EH (cell line): ENCODE results near the gene MPST.

Experiments
- DNase-seq: peaks from one replicate; pipeline ENCODE4 v3.0.0-alpha.2; 2015; ENCODE audit warnings: low read depth

MPST gene

DNA sequence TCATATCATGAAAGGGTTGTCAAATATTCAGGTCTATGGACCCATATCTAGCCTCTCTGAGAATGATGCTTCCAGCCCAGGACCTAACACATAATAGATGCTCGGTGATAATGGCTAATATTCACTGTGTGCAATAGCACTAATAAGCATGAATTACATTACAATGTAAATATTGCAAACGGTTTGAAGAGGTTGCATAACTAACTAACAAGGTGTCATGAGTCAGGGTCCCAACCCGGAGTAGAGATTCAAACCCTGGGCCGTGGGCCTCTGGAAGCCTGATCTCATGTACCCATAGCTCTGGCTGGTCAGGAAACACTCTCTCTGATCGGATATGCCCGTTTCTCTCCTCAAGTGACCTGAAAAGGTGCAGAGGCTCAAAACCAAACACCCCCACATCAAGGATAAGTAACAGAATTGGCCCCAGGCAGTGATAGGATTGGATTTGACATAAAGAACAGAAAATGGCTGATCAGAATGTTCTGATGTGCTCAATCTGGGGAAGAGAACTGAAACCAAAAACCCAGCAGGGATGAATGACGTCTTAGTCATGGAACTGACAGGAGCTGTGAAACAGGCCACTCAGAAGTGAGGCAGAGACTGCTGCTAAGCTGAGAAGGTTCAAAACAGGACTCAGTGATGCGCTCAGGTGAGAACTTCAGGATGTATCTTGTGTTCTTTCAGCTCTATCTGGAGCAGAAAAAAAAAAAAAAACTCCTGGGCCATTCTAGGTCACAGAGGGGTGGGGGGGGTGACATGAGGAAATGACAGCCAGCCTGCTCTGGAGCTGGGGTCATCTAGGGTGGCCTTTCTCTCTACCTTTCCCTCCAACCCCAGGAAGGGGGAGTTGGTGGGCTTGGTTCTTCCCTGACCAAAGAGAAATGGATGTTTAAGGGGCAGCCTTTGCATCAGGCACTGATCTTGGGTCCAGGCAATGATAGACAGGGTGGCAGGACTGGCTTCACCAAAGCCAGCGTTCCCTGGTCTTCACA is 25.4 kb downstream of the MPST start:
- peak; percentile 19 for DNase-seq

DNA sequence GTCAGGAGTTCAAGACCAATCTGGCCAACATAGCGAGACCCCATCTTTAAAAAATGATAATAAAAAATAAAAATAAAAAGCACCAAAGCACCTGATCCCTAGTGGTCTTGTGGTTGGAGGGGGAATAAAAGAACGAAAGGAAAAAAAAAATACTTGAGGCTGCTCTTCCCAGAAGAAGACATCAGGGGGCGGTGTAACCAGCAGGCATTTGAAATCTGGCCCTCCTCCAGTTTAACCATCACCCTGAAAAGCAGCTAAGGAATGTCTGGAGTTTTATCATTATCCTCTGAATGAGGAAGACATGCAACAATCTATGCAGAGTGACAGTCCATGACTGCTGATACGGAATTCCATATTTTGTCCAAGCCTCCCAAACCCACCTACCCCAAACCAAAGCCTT is 26.4 kb downstream of the MPST start:
- DNase-seq: peak; percentile 81

DNA sequence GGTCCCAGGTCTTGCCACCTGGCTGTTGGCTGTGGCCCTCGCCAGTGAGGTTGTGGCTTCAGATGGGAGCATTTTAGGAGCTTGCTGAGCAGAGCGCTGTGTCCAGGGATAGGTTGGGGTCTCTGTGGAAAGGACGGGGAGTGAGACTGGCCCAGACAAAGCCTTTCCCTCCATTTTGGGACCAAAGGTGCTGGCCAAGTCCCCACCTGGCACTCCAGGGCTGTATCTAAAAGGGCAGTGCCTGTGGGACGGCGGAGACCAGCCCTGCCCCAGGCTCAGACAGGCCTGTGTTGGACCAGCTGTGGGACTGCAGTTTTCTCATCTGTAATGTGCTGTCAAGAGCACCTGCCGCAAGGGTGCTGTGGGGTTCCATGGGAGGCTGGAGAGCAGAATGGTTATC is 27.0 kb downstream of the MPST start:
- no peak for DNase-seq

DNA sequence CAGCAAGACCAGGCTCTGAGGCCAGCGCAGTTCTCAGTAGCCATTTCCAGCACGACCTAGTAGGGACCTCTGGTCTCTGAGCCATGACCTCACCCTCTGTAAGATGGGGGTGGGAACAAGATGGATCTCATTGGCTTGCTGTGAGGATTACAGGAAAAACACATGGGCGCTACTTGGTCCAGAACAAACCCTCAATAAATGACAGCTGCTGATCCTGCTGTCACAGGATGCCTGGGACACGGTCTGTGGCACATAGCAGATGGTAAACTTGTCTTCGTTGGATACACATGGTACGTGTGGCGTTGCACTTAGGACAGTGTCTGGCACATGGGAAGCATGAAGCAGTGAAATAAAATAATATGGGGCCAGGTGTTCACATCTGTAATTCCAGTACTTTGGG is 27.5 kb downstream of the MPST start:
- no peak for DNase-seq

GRCh38 chr22:37048133-37048532 is 28.6 kb downstream of the MPST start:
- peak; percentile 52 for DNase-seq

GRCh38 chr22:37049224-37049623 is 29.7 kb downstream of the MPST start:
- DNase-seq: no peak

- no peak for DNase-seq
Observed at GRCh38 chr22:37050913-37051312, 31.4 kb downstream of the MPST start.

DNA sequence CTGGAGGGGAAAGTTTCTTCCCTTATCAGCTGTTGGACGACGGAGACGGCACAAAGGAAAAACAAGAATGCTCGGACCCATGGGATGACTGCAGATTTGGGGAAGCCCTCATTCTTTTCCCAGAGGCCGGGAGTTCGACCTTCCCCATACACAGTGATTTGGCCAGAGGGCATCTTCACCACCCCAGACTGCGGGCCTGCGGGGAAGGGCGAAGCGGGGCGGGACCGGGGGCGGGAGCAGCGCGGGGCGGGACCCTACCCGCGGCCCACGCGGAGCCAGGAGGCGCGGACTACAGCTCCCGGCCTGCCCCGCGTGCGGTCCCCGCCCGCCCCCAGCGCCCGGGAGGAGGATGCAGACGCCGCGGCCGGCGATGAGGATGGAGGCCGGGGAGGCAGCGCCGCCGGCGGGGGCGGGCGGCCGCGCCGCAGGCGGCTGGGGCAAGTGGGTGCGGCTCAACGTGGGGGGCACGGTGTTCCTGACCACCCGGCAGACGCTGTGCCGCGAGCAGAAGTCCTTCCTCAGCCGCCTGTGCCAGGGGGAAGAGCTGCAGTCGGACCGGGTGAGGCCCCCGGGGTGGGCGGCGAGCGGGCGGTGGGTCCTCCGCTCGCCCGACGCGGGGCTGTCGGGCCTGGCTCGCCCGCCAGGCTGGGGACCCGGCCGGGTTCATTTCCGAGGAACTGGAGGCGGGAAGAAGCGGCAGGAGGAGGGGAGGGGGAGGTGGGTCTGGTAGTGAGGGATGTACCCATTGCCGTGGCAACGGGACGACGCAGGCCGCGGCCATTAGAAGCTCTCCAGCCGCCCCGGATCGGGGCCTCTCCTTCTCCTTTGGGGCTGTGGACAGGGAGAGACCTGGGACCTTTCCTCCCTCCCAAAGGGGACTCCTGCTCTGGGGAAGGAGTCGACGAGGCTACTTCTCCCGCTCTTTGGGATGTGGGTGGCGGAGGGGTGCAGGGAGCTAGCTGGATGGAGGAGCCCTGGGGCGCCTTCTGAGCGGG is 32.1 kb downstream of the MPST start, which contains the start of gene KCTD17:
TSS of gene KCTD17 (plus strand) at position 352 of the 995 bp plus-strand sequence. CDS start at position 371, 19 bp downstream.
- DNase-seq: peak; percentile 78

DNA sequence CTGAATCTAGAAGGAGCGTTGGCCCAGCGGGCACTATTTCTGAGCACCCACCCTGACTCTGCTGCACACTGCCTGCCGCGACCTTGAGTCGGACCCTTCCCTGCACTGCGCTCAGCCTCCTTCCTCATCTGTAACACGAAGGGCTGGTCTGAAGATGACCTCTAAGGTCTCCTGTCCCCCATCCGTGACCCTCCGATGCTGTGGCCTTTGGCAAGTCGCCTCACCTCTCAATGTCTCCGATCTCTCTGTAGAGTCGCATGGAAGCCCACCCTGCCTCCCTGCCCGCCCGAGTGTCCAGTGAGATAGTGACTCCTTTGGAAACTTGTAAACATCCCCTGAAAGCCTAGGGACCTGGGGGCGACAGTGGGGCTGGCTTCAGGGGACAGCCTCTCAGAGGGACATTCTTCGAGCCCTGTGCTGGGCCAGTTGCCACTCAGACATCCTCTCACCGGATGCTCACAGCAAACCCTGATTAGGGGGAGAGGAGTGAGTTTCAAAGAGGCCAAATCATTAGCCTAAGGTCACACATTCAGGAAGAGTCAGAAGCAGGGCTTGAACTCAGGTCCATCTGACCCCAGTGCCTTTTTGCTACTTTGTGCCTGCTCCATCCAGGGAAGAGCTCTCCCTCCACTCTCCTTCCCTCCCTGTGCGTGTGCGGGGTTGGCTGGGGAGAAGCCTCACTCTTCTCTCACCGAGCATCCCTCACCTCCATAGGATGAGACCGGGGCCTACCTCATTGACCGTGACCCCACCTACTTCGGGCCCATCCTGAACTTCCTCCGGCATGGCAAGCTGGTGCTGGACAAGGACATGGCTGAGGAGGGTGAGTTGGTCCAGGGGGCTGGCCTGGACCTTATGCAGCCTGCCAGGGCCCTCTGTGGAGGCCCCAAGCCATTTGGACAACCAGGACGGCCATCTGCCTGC is 33.1 kb downstream of the MPST start:
- no peak for DNase-seq

GRCh38 chr22:37053310-37054055 is 33.9 kb downstream of the MPST start:
- DNase-seq: no peak

- DNase-seq: no peak
Observed at GRCh38 chr22:37054056-37054395, 34.5 kb downstream of the MPST start.

- no peak for DNase-seq
Observed at GRCh38 chr22:37054600-37055365, 35.2 kb downstream of the MPST start.

- no peak for DNase-seq
Observed at GRCh38 chr22:37056246-37056645, 36.7 kb downstream of the MPST start.

DNA sequence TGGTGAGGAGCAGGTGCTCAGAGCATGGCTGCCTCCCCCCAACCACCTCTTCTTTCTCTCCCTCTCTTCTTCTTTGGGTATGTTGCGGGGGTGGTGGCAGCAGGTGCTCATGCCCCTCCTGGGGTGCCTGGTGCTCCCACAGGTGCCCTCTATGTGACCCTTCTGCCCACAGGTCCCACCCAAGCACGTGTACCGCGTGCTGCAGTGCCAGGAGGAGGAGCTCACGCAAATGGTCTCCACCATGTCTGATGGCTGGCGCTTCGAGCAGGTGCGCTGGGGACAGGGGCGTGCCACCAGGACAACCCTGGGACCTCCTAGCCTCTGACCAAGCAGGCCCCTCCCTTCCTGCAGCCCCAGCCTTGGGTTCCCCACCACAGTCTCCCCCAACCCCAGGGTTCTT is 37.7 kb downstream of the MPST start:
- DNase-seq: no peak

DNA sequence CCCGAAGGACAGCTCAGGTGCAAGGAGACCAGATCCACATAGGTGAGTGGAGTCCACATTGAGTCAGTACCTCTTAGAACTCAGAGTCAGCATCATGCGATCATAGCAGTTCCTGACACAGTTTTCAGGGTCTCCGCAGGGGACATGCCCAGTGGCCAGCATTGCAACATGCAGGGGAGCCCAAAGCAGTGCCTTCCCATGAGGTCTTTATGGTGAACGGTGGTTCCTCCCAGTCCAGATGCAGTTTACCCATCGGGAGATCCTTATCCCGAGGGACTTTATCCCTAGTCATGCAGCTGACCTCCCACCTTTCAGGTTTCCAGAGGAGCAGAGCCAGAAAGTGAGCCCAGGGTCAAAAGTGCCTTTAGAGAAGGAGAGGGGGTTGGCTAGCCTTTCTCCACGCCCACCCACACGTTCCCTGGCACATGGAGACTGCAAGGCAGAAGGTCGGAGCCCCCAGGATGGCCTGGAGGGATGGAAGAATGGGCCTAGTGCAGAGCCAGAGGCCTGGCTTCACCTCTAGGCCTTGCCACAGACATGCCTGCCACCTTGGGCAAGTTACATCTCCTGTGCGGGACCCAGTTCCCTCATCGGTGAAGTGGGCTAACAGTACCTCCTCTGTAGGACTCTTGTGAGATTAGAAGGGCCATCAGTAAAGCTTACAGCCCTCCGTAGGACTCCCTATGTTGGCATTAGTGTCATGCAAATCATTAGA is 38.4 kb downstream of the MPST start:
- no peak for DNase-seq

- no peak for DNase-seq
Observed at GRCh38 chr22:37058917-37059701, 39.6 kb downstream of the MPST start.

GRCh38 chr22:37059876-37060449 is 40.4 kb downstream of the MPST start:
- DNase-seq: no peak
